Coronary artery (tissue), 2 donors: ENCODE data around the gene MAML3.

Source experiments
- DNase-seq: peaks from one replicate; pipeline ENCODE4 v3.0.0-alpha.2; 2017; ENCODE audit warnings: low spot score
- H3K27ac ChIP-seq, 2 donors: fragments of 200-600 bp; sonication (generic); one replicate each; pipeline ENCODE4 v1.5.1; 2016 to 2019
- H3K4me3 ChIP-seq: fragments of 200-600 bp; sonication (generic); 2 replicates; pipeline ENCODE4 v1.5.1; 2016; ENCODE audit warnings: mild to moderate bottlenecking, moderate library complexity
- CTCF ChIP-seq: fragments of 200-600 bp; sonication (generic); IDR thresholded peaks from one replicate; pipeline ENCODE4 v1.5.1; 2019; ENCODE audit warnings: antibody characterized with exemption

MAML3 gene

GRCh38 chr4:139840773-139841172, 313.2 kb downstream of the MAML3 start:
- no peak for DNase-seq
- Histone ChIP-seq H3K27ac (no peak overlapping the region), H3K4me3 (no peak overlapping the region)
- TF ChIP-seq CTCF = no peak

- TF ChIP-seq CTCF = no peak
- H3K27ac ChIP-seq = no peak overlapping the region
- no peak overlapping the region for H3K4me3 ChIP-seq
- DNase-seq = no peak
Observed at GRCh38 chr4:139839403-139840031, 314.5 kb downstream of the MAML3 start.

GRCh38 chr4:139838811-139839210, 315.2 kb downstream of the MAML3 start:
- H3K27ac ChIP-seq = no peak overlapping the region
- TF ChIP-seq CTCF = no peak
- no peak overlapping the region for H3K4me3 ChIP-seq
- DNase-seq = no peak

- Histone ChIP-seq H3K27ac (no peak overlapping the region), H3K4me3 (no peak overlapping the region)
- DNase-seq = no peak
- TF ChIP-seq CTCF = no peak
Observed at GRCh38 chr4:139834981-139835391, 319.0 kb downstream of the MAML3 start.

GRCh38 chr4:139834226-139834662, 319.7 kb downstream of the MAML3 start:
- no peak for DNase-seq
- Histone ChIP-seq H3K4me3 (no peak overlapping the region), H3K27ac (no peak overlapping the region)
- TF ChIP-seq CTCF = no peak

- Histone ChIP-seq H3K27ac (no peak overlapping the region), H3K4me3 (no peak overlapping the region)
- no peak for DNase-seq
- TF ChIP-seq CTCF = no peak
Observed at GRCh38 chr4:139833151-139833910, 320.7 kb downstream of the MAML3 start.
